T-helper 1 cell treated with Interleukin-12 subunit alpha and Interleukin-12 subunit beta and Interleukin-4 antibody, amounts not matched to agents 30 ng/mL and 1 ng/mL, for 36 hours (primary cell): ENCODE results near the gene ADAP1. TPM values are rescaled to one million over a fixed set of nuclear protein-coding genes. Genes with fewer than 3 reads are reported as not detected.

Experiments used
- intact Hi-C: fragments of 100-400 bp; cut with micrococcal nuclease; formaldehyde crosslinking; loops from one replicate; pipeline ENCODE4 v1.15.1; 2024
- total RNA-seq: library from RNA; stranded (reverse); gene quantifications from 2 replicates; pipeline ENCODE4 v1.2.3, GENCODE V29; 2022

ADAP1 gene
- total RNA-seq, 1 donor from 2014 or later: 20.9 TPM

GRCh38 chr7:940599-941408 lies 13.7 kb downstream of the ADAP1 start:
- intact Hi-C loops: no loop called here

- intact Hi-C loops: no loop called here
Observed at GRCh38 chr7:939843-940242, 14.6 kb downstream of the ADAP1 start.

GRCh38 chr7:938546-939185 lies 15.8 kb downstream of the ADAP1 start:
- intact Hi-C loops: no loop called here

GRCh38 chr7:937856-938484 lies 16.5 kb downstream of the ADAP1 start:
- intact Hi-C loops: loop anchor here (2.0 kb wide), 1 partner anchor 15 kb away; no protein-coding TSS in a partner anchor

DNA sequence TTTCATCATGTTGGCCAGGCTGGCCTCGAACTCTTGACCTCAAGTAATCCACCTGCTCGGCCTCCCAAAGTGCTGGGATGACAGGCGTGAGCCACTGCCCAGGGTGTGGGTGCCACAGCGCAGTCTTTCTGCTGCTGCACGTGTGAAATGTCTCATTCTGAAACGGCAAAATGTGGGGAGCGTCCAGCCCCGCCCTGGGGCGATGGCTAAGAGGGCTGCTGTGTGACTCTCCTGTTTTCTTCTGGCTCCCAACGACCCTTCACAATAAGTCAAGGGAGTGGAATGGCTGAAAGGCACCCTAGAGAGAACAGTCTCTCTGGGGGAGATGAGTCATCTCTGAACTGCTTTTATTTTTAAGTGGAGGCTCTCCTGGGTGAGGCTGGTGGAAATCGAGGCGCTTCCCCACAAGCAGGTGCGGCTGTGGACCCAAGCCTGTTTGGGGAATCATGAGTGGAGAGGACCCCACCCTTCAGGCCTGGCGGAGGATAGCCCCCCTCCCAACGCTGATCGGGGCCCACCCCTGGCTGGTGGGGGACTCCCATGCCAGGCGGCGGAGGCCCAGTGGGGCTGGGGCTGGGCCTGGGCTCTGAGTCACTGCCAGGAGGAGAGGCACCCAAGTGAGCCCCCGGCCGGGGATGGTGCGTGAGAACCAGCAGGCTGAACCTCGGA lies 18.0 kb downstream of the ADAP1 start:
- intact Hi-C loops: loop anchor here (2.0 kb wide), 1 partner anchor 14 kb away; no protein-coding TSS in a partner anchor

- intact Hi-C loops: loop anchor here (2.0 kb wide), 1 partner anchor 13 kb away; no protein-coding TSS in a partner anchor
Observed at GRCh38 chr7:935874-936385, 18.6 kb downstream of the ADAP1 start.

- intact Hi-C loops: no loop called here
Observed at GRCh38 chr7:935164-935873, 19.2 kb downstream of the ADAP1 start.

GRCh38 chr7:934469-935163 lies 19.9 kb downstream of the ADAP1 start:
- intact Hi-C loops: no loop called here

DNA sequence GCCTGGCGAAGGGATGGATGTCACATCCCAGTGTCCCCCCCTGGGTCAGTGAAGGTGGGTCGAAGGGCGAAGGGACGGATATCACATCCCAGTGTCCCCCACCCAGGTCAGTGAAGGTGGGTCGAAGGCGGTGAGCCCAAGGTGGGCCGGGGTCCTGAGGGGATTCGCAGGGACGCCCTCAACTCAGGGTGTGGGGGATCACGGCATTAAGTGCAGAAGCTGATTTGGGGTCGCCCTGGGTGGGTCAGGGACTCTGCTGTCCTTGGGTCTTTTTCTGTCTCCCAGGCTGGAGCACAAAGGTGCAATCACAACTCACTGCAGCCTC lies 21.9 kb downstream of the ADAP1 start:
- intact Hi-C loops: no loop called here

DNA sequence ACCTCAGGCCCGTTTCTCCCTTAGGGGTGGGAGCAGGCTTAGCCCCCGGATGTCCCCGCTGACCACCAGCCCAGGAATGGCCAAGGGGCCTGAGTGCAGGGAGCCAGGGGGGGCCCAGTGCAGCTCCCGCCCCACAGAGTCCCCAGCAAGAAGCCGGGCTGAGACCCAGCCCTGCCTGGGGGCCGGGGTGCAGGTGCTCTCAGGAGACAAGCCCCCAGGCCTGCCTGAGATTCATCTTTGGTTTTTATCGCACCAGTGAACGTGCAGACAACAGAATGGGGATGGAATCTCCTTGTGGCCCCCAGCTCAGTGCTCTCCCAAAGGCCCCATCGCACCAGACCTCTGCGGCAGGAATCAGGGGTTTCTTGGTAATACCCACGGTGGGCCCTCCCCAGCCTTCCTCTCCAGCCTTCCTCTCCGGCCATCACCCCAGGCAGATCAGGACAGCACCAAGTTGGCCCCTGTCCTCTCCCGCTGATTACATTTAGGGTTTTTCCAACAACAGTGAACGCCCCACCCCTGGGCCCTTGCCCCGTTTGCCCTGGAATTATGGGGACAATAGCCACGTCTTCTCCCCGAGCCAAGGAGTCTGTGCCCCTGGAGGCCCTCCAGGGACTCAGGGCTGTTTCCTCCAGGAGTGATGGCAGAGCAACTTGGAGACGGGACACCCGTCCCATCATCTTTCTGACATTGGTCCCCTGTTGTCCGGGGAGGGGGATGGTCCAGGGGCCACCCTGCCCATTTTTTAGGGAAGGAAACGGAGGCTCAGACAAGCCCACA lies 22.4 kb downstream of the ADAP1 start:
- intact Hi-C loops: no loop called here

GRCh38 chr7:930975-931758 lies 23.3 kb downstream of the ADAP1 start:
- intact Hi-C loops: no loop called here

GRCh38 chr7:929311-929711 lies 25.2 kb downstream of the ADAP1 start:
- intact Hi-C loops: no loop called here

- intact Hi-C loops: no loop called here
Observed at GRCh38 chr7:927031-927671, 27.3 kb downstream of the ADAP1 start.

GRCh38 chr7:926061-927030 lies 28.1 kb downstream of the ADAP1 start:
- intact Hi-C loops: no loop called here

- intact Hi-C loops: no loop called here
Observed at GRCh38 chr7:925601-926000, 28.9 kb downstream of the ADAP1 start.

DNA sequence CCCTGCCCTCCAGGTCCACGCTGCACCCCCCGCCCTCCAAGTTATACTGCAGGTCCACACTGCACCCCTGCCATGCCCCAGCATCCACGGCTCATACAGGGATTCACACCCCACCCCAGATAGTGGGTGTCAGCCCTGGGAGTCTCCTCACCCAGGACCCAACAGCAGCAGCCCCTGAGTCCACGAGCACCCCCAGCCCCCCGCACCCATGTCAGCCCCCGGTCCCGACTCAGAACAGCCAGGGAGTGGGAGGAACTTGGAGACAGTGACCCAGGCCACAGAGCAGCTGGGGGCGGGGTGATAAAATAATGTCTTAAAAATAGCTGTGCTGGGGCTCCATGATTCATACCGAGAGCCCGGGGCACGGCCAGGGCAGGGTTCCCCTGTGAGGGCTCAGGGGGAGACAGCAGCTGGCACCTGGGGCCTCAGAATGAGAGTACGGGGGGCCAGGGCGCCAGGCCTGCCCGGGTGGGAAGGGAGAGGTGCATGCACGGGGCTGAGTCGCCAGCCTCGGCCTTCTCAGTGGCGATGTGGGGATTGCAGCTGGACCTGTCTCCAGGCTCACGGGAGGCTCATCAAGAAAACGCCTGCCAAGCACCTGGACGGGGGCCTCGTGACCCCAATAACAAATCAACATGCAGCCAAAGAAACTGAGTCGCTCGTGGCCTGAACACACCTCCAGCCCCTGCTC lies 29.8 kb downstream of the ADAP1 start:
- intact Hi-C loops: loop anchor here (5.0 kb wide), 1 partner anchor 118 kb away; the partner anchor contains the start of gene GPR146
